Measurements from ENCODE around the gene DBET. TPM values are rescaled to one million over a fixed set of nuclear protein-coding genes. Genes with fewer than 3 reads are reported as not detected.
"Not testable (repeated sequence)": the region's sequence is repeated elsewhere in the genome, so short reads cannot be mapped to it uniquely, and the experiment has no call there.

DBET gene
- total and polyA plus RNA-seq, 9 donors = 0.07 to 0.13 TPM; not detected in 7

DNA sequence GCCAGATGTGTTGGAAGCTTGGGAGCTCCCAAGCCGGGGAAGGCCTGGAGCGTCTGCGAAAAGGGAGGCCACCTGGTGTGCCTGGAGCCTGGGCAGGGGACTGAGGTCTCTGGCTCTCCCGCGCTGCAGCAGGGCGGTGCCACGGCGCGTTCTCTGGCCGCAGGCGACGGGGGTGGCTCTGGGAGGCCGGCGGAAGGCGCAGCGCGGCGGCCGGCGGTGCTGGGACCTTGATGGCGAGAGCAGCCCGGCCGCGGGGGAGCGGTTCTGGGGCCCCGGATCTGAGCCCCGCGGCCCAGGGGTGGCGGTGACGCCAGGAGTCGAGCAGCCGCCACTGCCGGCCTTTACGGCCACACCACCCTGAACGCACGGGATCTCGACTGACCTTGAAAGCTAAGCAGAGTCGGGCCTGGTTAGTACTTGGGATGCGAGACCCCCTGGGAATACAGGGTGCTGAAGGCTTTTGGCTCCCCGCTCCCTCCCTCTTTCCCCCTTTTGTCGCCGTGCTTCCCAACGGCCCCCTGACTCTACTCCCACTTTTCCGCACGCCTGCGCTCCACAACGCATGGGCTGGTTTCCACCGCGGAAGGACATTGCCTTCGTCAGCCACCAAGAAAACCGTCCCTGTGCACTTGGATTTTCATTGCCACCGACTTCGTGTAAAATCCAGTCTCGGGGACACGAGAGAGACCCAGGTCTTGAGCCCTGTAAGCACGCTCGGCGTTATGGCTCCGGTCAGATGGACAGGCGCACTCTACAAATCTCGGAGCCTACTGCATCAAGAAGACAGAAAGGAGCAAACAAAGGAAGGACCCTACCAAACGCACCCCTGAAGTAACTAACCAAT lies 46.7 kb upstream of the DBET start:
- H3K4me1 ChIP-seq (ENCODE audit: insufficient read depth) = peaks cover 1% of the 10 kb centered on the region
- no peak overlapping the region for H3K4me3 ChIP-seq
- intact Hi-C loops (cut with DNase I) = no loop called here
- TF ChIP-seq POLR2A (IDR thresholded peaks at IDR 0.05) (no peak), EP300 (IDR thresholded peaks at IDR 0.05) (no peak)
- TF ChIP-seq, protein P1, sequence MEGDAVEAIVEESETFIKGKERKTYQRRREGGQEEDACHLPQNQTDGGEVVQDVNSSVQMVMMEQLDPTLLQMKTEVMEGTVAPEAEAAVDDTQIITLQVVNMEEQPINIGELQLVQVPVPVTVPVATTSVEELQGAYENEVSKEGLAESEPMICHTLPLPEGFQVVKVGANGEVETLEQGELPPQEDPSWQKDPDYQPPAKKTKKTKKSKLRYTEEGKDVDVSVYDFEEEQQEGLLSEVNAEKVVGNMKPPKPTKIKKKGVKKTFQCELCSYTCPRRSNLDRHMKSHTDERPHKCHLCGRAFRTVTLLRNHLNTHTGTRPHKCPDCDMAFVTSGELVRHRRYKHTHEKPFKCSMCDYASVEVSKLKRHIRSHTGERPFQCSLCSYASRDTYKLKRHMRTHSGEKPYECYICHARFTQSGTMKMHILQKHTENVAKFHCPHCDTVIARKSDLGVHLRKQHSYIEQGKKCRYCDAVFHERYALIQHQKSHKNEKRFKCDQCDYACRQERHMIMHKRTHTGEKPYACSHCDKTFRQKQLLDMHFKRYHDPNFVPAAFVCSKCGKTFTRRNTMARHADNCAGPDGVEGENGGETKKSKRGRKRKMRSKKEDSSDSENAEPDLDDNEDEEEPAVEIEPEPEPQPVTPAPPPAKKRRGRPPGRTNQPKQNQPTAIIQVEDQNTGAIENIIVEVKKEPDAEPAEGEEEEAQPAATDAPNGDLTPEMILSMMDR (IDR thresholded peaks at IDR 0.05) = no peak
- peaks cover 0 to 3% of the 10 kb centered on the region in 2 donors for H3K9me3 ChIP-seq
- no peaks in the 10 kb centered on the region for H3K36me3 ChIP-seq
- DNase-seq = no peak
- no peak overlapping the region for H3K27ac ChIP-seq
- 3 to 5% (median 4%) methylated on average over 59 to 62 of the region's 62 CpGs for WGBS, 3 donors
- H3K27me3 ChIP-seq = no peaks in the 10 kb centered on the region

DNA sequence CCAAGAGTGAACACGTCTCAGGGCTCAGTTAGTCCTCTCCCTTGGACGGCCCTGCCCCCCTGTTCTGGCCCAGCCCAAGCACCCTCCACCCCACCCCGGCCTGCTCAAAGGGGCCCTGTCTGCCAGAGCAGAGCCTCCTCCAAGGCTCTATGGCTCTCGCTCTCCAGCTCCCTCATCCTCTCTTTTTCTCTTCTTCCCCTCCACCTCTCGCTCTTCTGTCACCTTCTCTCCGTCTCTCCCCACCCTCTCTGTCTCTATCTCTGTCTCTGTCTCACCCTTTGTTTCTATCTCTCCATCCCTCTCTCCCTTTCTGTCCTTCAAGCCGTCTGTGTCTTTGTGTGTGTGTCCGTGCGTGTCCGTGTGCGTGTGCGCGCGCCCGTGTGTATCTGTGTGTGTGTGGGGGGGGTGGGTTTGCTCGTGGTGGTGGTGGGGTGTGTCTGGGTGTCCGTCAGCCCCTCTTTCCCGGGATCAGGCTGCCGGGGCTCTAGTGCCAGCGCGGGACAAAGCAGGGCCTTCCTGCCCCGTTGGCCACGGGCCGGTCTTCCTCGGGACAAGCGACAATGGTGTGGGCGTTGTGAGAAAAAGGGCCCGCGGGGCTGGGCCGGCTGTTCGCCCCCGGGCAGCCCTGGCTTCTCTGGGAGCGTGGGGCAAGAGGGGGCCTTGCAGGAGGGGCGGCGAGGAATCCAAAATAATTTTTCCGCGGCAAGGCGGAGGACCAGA lies 45.9 kb upstream of the DBET start:
- Histone ChIP-seq H3K4me1 (ENCODE audit: insufficient read depth) (peaks cover 1% of the 10 kb centered on the region), H3K4me3 (no peak overlapping the region), H3K27ac (no peak overlapping the region), H3K27me3 (no peaks in the 10 kb centered on the region), H3K9me3 (peaks cover 0 to 3% of the 10 kb centered on the region in 2 donors), H3K36me3 (no peaks in the 10 kb centered on the region)
- no peak for TF ChIP-seq POLR2A (IDR thresholded peaks at IDR 0.05)
- DNase-seq = no peak
- 9 to 12% (median 9%) methylated on average over 37 to 38 of the region's 38 CpGs for WGBS, 3 donors
- intact Hi-C loops (cut with DNase I) = no loop called here

DNA sequence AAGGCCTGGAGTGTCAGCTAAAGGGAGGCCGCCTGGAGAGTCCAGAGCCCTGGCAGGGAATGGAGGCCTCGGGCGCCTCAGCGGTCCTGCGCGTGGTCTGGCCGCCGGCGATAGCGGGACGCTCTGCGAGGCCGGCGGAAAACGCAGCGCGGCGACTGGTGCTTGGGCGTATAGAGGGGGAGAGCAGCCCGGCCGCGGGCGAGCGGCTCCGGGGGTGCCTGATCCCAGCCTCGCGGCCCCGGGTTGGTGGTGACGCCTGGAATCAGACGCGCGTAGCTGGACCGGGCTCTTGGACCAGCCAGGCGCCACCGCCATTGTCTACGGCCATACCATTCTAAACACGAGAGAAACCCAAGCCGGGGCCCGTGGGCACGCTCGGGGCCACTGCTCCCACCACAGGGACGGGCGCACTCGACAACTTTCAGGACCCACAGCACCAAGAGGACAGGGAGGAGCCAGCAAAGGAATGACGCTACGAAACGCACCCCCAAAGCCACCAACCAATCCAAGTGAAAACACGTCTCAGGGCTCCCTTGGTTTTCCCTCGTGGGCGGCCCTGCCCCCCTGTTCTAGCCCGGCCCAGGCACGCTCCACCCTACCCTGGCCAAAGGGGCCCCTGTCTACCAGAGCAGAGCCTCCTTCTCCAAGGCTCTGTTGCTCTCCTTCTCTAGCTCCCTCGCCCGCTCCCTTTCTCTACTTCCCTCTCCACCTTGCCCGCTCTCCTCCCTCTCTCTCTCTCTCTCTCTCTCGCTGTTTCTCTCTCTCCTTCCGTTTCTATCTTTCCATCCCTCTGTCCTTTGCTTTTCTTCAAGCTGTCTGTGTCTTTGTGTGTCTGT lies 45.1 kb upstream of the DBET start:
- Histone ChIP-seq H3K4me3 (no peak overlapping the region), H3K27ac (no peak overlapping the region), H3K36me3 (no peaks in the 10 kb centered on the region), H3K9me3 (peaks cover 0 to 3% of the 10 kb centered on the region in 2 donors), H3K27me3 (no peaks in the 10 kb centered on the region), H3K4me1 (ENCODE audit: insufficient read depth) (peaks cover 1% of the 10 kb centered on the region)
- intact Hi-C loops (cut with DNase I) = no loop called here
- no peak for DNase-seq
- TF ChIP-seq, protein P1 (IDR thresholded peaks at IDR 0.05) = no peak
- no peak for TF ChIP-seq POLR2A (IDR thresholded peaks at IDR 0.05)
- TF ChIP-seq EP300 (IDR thresholded peaks at IDR 0.05) = no peak
- 3 to 5% (median 5%) methylated on average over 47 to 57 of the region's 57 CpGs for WGBS, 3 donors

DNA sequence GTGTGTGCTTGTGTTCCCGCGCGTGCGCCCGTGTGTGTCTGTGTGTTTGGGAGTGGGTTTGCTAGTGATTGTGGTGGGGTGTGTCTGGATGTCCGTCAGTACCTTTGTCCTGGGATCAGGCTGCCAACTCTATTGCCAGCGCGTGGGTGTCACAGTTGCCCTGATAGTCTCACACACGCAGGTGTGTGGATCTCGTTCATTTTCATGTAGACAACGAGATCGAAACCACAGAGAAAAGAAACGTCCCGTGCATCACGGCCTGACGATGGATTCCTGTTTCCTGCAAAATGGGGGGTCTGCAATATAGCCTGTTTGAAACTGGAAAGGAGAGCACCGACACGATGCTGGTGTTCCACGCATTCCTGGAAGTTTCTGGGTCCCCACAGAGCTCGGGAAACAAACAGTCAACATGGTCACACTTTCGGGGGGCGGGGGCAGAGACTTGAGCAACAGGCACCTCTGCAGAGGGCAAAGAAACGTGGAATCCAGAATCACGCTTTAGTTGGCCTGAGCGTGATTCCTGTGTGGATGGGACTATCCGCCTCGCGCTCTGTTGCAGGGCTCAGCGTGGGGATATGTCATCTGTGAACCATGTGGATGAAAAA lies 44.3 kb upstream of the DBET start:
- DNase-seq; H3K27ac ChIP-seq; H3K27me3 ChIP-seq; H3K4me1 ChIP-seq (ENCODE audit: insufficient read depth); intact Hi-C loops (cut with DNase I); H3K36me3 ChIP-seq; H3K9me3 ChIP-seq; H3K4me3 ChIP-seq: not testable (repeated sequence)
- WGBS, 3 donors = 16 to 19% (median 18%) methylated on average over 29 of the region's 29 CpGs
